Muscle layer of colon (tissue), 2 donors: ENCODE results near the gene XPNPEP1.

Experiments used
- H3K27ac ChIP-seq: one replicate; pipeline ENCODE4 v1.7.0; 2013; ENCODE audit warnings: low read depth, mild to moderate bottlenecking, low read length, moderate library complexity
- H3K27me3 ChIP-seq, 2 donors: one replicate each; pipeline ENCODE4 v1.7.0; 2013; ENCODE audit warnings: low read length in 2 of 2, mild to moderate bottlenecking in 2 of 2; ENCODE audit not compliant: insufficient read depth in 2 of 2, control insufficient read depth in 1 of 2
- H3K36me3 ChIP-seq: one replicate; pipeline ENCODE4 v1.7.0; 2013; ENCODE audit warnings: mild to moderate bottlenecking, low read length; ENCODE audit not compliant: insufficient read depth
- H3K4me1 ChIP-seq: one replicate; pipeline ENCODE4 v1.7.0; 2013; ENCODE audit warnings: mild to moderate bottlenecking, low read length; ENCODE audit not compliant: insufficient read depth
- H3K4me3 ChIP-seq, 2 donors: one replicate each; pipeline ENCODE4 v1.7.0; 2013; ENCODE audit warnings: low read length in 2 of 2, low read depth in 1 of 2, mild to moderate bottlenecking in 1 of 2, moderate library complexity in 1 of 2
- H3K9ac ChIP-seq: one replicate; pipeline ENCODE4 v1.7.0; 2013; ENCODE audit warnings: low read length
- H3K9me3 ChIP-seq: one replicate; pipeline ENCODE4 v1.7.0; 2013; ENCODE audit warnings: mild to moderate bottlenecking, low read length
- donor health status: abdominal sarcoma.
- donor health status: Adenocarcinoma of cecum.

XPNPEP1 gene

GRCh38 chr10:109866995-109867635, 56.2 kb downstream of the XPNPEP1 start:
- Histone ChIP-seq H3K27ac (no peak overlapping the region), H3K36me3 (peaks cover 90% of the 10 kb centered on the region)

GRCh38 chr10:109866168-109866994, 56.9 kb downstream of the XPNPEP1 start:
- Histone ChIP-seq H3K9me3 (no peaks in the 10 kb centered on the region), H3K27me3 (no peaks in the 10 kb centered on the region), H3K27ac (no peak overlapping the region), H3K4me1 (no peaks in the 10 kb centered on the region), H3K4me3 (no peak overlapping the region), H3K36me3 (peaks cover 83% of the 10 kb centered on the region), H3K9ac (no peak overlapping the region)

More at GRCh38 chr10:109866995-109867635, 56.2 kb downstream of the XPNPEP1 start:
- no peak overlapping the region for H3K4me3 ChIP-seq
- no peaks in the 10 kb centered on the region for H3K27me3 ChIP-seq
- H3K4me1 ChIP-seq: no peaks in the 10 kb centered on the region
- H3K9me3 ChIP-seq: no peaks in the 10 kb centered on the region
- no peak overlapping the region for H3K9ac ChIP-seq

DNA sequence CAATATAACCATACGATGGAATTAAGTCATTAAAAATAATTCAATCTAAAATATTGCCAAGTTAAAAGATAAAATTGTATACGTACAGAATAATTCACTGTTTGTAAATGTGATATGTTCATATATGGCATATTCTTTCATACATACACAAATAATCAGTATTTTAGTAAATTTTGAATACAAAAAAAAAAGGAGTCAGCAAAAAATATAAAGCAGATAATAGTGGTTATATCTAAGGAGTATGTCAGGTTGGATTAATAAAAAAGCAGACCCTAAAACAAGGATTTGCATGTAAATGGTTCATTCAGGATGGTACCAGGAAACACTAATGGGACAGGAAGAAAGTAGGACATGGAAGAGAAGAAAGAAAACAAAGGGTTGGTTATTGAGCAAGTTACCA, 59.5 kb downstream of the XPNPEP1 start:
- H3K4me3 ChIP-seq: no peak overlapping the region
- H3K27ac ChIP-seq: no peak overlapping the region
- H3K4me1 ChIP-seq: no peaks in the 10 kb centered on the region
- H3K36me3 ChIP-seq: peaks cover 58% of the 10 kb centered on the region
- H3K27me3 ChIP-seq: no peaks in the 10 kb centered on the region
- H3K9ac ChIP-seq: no peak overlapping the region
- no peaks in the 10 kb centered on the region for H3K9me3 ChIP-seq

DNA sequence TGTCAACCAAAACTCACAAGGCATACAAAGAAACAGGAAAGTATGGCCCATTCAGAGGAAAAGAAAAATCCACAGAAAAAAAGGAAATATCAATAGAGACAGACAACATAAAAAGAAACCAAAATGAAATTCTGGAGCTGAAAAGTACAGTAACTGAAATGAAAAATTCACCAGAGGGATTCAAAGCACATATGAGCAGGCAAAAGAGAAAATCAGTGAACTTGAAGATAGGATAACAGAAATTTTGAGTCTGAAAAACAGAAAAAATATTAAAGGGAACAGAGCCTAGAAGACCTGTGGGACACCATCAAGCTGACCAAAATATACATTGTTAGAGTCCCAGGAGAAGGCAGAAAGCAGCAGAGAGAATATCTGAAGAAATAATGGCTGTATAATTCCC, 60.6 kb downstream of the XPNPEP1 start:
- H3K4me3 ChIP-seq: no peak overlapping the region
- H3K27me3 ChIP-seq: no peaks in the 10 kb centered on the region
- no peak overlapping the region for H3K9ac ChIP-seq
- no peaks in the 10 kb centered on the region for H3K9me3 ChIP-seq
- no peak overlapping the region for H3K27ac ChIP-seq
- H3K36me3 ChIP-seq: peaks cover 47% of the 10 kb centered on the region
- no peaks in the 10 kb centered on the region for H3K4me1 ChIP-seq

GRCh38 chr10:109862041-109862440, 61.3 kb downstream of the XPNPEP1 start:
- Histone ChIP-seq H3K36me3 (peaks cover 40% of the 10 kb centered on the region), H3K9me3 (no peaks in the 10 kb centered on the region), H3K4me1 (no peaks in the 10 kb centered on the region), H3K27ac (no peak overlapping the region), H3K9ac (no peak overlapping the region), H3K4me3 (no peak overlapping the region), H3K27me3 (no peaks in the 10 kb centered on the region)

DNA sequence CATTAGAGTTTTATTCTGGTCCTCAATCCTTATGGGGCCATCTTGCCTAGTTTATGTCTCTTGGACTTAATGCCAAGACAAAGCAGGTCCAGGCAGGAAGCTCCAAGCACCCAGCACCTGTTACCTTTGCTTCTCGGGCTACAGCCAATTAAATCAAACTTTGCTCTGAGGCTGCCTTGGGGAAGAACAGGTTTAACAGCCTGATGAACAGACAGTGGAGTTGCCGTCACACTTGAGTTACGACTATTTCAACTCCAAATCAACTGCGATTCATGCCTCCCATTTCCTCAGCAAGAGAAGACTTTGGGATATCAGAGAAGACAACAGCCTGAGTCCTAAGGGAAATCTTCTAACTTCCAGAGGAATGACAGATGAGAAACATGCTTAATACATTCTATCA, 62.2 kb downstream of the XPNPEP1 start:
- Histone ChIP-seq H3K27ac (no peak overlapping the region), H3K36me3 (peaks cover 31% of the 10 kb centered on the region), H3K4me3 (no peak overlapping the region), H3K9ac (no peak overlapping the region), H3K27me3 (no peaks in the 10 kb centered on the region), H3K9me3 (no peaks in the 10 kb centered on the region), H3K4me1 (no peaks in the 10 kb centered on the region)

DNA sequence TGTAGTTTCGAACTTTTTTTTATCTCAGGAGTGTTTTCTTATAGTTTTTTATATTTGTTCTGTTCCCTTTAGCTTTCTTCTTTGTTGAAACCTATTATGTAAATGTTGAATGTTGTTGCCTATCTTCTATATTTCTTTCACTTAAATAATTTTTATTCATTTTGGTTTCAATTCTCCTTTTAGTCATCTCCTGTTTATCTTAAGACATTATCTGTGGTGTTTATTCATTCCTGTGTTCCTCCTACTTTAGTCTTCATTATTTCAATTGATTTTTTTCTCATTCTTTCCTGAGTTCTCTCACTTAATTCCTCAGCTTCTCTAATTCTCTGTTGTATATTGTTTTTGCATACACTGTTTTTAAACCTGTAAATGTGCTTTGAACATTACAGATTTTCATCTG, 64.1 kb downstream of the XPNPEP1 start:
- Histone ChIP-seq H3K9me3 (no peaks in the 10 kb centered on the region), H3K27ac (no peak overlapping the region), H3K4me3 (no peak overlapping the region), H3K36me3 (peaks cover 12% of the 10 kb centered on the region), H3K4me1 (no peaks in the 10 kb centered on the region), H3K9ac (no peak overlapping the region), H3K27me3 (no peaks in the 10 kb centered on the region)

DNA sequence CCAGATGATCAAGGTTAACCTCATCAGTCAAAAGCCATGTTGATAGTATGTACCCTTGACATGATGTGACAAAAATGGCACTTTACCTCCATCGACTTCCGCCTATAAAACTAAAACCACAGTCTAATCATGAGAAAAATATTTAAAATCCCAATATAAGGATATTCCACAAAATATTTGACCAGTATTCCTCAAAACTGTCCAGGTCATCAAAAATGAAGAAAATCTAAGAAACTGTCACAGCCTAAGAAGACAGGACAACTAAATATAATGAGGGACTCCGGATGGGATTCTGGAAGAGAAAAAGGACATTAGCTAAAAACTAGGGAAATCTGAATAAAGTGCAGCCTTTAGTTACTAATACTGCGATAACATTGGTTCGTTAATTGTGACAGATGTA, 67.6 kb downstream of the XPNPEP1 start:
- no peak overlapping the region for H3K27ac ChIP-seq
- H3K9me3 ChIP-seq: no peaks in the 10 kb centered on the region
- H3K4me3 ChIP-seq: no peak overlapping the region
- H3K27me3 ChIP-seq: no peaks in the 10 kb centered on the region
- H3K9ac ChIP-seq: no peak overlapping the region
- no peaks in the 10 kb centered on the region for H3K36me3 ChIP-seq
- peaks cover 8% of the 10 kb centered on the region for H3K4me1 ChIP-seq

GRCh38 chr10:109853921-109854320, 69.4 kb downstream of the XPNPEP1 start:
- H3K27ac ChIP-seq: no peak overlapping the region
- H3K4me1 ChIP-seq: peaks cover 8% of the 10 kb centered on the region
- H3K9me3 ChIP-seq: no peaks in the 10 kb centered on the region
- no peak overlapping the region for H3K4me3 ChIP-seq
- H3K9ac ChIP-seq: no peak overlapping the region
- H3K27me3 ChIP-seq: no peaks in the 10 kb centered on the region
- H3K36me3 ChIP-seq: no peaks in the 10 kb centered on the region

DNA sequence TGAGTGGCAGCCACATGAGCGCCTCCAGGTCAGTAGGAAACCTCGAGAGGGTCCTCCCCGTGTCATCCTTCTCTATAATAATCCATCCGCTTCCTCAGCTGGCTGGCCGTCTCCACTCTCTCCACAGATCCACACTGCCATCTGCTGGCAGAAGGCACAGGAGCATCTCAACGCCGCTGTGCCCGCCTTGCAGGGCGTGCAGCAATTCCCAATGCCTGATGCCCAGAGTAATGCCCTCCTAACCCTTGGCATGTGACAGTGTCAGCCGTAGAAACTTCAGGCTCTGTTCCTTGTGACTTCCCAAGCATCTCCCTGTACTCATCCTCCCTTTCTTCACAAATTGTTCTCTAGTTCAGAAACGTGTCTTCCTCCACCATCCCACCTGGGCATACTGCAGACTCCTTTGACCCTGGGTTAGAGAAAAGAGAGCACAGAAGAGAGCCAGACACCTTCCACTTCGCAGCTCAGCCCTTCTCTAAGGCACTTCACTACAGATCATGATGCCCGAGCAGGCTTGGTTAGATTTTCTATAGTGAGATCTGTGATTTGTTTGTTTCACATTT, 70.8 kb downstream of the XPNPEP1 start:
- Histone ChIP-seq H3K9ac (no peak overlapping the region), H3K4me3 (no peak overlapping the region), H3K27me3 (no peaks in the 10 kb centered on the region), H3K9me3 (no peaks in the 10 kb centered on the region), H3K36me3 (no peaks in the 10 kb centered on the region), H3K27ac (no peak overlapping the region), H3K4me1 (peaks cover 8% of the 10 kb centered on the region)

DNA sequence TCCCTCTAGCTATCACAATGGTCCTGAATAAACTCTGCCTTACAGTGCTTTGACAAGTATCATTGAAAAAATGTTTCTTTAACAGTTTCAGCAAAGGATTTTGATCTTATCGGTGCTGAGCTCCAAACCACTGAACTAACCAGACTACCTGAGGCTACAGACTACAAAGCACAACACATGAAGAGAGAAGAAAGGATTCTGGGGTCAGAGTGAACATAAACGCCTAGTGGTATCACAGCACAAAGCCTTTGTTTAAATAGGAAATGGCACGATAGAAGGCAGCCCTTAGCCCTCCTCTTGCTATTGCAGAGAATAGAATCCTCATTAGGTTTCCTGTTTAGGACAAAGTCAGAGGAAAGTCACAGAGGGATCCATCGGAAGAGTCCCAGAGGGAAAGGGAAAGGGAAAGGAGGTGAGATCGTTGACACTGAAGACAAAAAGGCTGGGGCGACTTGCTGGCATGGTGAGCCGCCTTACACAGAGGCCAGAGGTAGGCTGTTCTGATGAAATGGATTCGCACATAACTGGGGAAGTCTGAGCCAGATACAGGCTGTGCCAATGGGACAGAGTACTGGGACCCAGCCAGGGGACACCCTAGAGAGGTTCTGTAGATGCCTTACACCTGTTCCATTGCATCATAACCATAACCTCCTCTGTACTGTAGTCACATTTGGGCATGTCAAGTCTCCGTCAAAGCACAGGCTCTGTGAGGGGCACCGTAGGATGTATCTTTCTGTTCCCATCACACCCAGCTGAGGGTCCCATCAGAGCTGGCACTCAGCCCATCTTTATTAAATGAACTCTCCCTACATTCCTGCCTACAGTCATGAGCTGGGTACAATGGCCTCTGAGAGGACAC, 71.5 kb downstream of the XPNPEP1 start:
- H3K27ac ChIP-seq: no peak overlapping the region
- no peak overlapping the region for H3K9ac ChIP-seq
- H3K4me1 ChIP-seq: peaks cover 8% of the 10 kb centered on the region
- H3K4me3 ChIP-seq: no peak overlapping the region
- no peaks in the 10 kb centered on the region for H3K9me3 ChIP-seq
- no peaks in the 10 kb centered on the region for H3K36me3 ChIP-seq
- no peaks in the 10 kb centered on the region for H3K27me3 ChIP-seq
